ENCODE data around the gene ANKRD10. TPM values are rescaled to one million over a fixed set of nuclear protein-coding genes. Genes with fewer than 3 reads are reported as not detected.
A peak's percentile ranks its signal among the peaks of the same experiment; 100 is the strongest.

The ANKRD10 gene
- total RNA-seq, 3 donors from 2014 or later = 52.4 to 72.4 (median 66.4) TPM

DNA sequence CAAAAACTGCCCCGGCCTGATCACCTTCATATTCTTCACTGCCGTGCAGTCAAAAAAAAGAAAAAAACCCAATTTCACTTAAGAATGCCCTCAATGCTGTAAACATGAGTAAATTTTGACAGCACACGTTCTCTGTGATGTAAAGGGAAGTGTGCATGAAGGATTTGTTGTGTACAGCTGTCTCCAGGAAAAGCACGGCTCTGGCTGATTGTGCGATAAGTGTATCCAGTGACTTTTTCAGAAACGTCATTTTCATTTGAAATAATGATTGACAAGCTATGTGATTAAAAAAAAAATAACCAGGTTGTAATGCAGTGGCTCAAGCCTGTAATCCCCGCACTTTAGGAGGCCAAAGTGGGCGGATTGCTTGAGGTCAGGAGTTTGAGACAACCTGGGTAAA, 39.6 kb downstream of the ANKRD10 start:
- ATAC-seq (no peak), DNase-seq (no peak)
- H3K27me3 Mint-ChIP-seq (ENCODE audit: low read depth) = peaks cover 23% of the 10 kb centered on the region
- H3K4me1 Mint-ChIP-seq (ENCODE audit: low read depth) = peaks cover 8% of the 10 kb centered on the region
- H3K4me3 Mint-ChIP-seq = peak overlapping the region; percentile 76
- H3K9me3 Mint-ChIP-seq = no peaks in the 10 kb centered on the region
- H3K36me3 Mint-ChIP-seq (ENCODE audit: insufficient read depth) = peaks cover 4% of the 10 kb centered on the region

DNA sequence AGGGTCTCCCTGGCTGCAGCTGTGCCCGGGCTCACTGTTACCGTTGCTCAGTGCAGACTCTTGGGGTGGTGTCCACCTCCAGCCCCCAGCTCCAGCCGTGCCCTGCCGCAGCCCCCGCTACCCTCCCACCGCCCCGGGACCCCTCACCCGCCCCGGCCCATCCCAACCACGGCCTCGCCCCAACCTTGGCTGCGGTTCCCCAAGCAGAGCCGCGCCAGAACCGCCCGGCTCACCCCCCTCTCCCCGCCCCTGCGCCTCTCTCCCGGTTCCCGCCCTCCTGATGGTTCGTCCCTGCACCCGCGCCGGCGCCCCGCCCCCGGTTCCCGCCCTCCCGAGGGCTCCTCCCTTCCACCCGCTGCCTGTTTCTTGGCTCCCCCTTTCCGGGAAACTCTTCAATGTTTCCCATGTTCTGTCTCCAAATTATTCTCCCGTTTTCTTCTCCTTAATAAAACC, 40.3 kb downstream of the ANKRD10 start:
- Mint-ChIP-seq H3K4me1 (ENCODE audit: low read depth) (peaks cover 12% of the 10 kb centered on the region), H3K27me3 (ENCODE audit: low read depth) (peaks cover 30% of the 10 kb centered on the region), H3K36me3 (ENCODE audit: insufficient read depth) (peaks cover 4% of the 10 kb centered on the region), H3K9me3 (no peaks in the 10 kb centered on the region), H3K4me3 (peak overlapping the region; percentile 76)
- peak; percentile 88 to 90 for ATAC-seq
- DNase-seq = peak; percentile 41

DNA sequence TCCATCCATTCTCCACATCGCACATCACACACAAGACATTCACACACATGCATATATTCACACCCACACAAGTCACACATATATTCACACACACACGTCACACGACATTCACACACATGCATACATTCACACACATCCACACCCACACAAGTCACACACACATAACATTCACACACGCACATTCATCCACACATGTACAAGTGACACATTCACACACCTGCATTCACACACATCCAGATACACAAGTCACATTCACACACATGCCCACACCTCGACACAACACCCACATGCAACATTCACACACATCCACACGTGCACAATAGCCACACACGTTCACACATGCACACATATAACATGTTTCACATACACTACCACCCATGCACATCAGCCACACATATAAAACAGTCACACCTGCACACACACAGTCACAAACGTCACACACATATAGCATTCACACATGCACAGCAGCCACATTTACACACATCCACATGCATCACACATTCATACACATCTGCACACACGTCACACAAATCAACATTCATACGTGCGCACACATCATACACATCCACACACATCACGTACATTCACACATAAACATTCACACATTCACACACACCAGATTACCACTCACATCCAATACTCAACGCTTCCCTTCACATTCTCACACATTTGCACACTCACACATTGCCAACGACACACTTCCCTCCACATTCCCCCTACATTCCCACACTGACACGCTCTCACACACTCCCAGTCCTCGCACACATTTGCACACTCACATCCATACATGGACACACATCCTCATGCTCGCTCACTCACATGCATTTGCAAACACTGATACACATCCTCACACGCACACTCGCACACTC, 41.0 kb downstream of the ANKRD10 start:
- Mint-ChIP-seq H3K4me1 (ENCODE audit: low read depth) (peaks cover 12% of the 10 kb centered on the region), H3K27me3 (ENCODE audit: low read depth) (peaks cover 37% of the 10 kb centered on the region), H3K9me3 (no peaks in the 10 kb centered on the region), H3K4me3 (no peak overlapping the region), H3K36me3 (ENCODE audit: insufficient read depth) (peaks cover 4% of the 10 kb centered on the region)
- DNase-seq (no peak), ATAC-seq (no peak)

DNA sequence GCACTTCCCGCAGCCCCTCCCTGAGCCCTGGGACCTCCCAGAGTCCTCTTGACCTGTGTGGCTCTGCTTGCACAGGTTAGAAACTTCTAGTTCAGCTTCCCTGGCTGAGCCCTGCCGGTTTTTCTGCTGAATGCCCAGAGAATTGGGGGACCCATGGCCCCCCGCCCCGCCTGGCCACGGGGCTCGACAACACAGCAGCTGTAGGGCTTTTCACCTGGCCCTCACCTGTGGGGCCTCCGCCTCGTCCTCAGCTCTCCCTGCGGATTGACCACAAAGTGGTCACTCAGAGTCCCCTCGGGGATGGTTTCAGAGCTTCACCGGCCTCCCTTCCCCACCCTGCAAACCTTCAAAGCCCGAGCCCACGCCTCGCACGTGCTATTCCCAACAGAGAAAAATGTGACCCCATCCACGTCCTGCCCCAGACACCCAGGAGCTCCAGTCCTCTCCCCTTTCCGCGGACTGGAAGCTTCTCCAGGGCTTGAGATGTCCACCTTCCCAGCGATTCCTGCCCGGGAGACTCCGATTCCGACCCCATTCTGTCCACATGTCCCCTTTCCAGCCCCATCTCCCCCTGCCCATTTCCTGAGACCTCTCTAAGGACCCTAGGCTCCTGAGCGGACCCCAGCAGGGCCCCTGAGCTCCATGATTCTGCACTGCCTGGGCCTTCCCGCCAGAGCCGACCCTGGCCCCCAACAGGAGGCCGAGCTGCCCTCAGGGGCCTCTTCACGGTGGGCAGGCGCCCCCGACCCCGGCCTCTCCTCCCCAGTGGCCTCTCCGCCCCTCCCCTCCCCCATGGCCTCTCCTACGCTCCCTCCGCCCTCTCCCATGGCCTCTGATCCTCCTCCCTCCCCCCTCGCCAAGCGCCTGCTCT, 41.9 kb downstream of the ANKRD10 start:
- H3K27me3 Mint-ChIP-seq (ENCODE audit: low read depth) = peaks cover 43% of the 10 kb centered on the region
- H3K4me3 Mint-ChIP-seq = no peak overlapping the region

DNA sequence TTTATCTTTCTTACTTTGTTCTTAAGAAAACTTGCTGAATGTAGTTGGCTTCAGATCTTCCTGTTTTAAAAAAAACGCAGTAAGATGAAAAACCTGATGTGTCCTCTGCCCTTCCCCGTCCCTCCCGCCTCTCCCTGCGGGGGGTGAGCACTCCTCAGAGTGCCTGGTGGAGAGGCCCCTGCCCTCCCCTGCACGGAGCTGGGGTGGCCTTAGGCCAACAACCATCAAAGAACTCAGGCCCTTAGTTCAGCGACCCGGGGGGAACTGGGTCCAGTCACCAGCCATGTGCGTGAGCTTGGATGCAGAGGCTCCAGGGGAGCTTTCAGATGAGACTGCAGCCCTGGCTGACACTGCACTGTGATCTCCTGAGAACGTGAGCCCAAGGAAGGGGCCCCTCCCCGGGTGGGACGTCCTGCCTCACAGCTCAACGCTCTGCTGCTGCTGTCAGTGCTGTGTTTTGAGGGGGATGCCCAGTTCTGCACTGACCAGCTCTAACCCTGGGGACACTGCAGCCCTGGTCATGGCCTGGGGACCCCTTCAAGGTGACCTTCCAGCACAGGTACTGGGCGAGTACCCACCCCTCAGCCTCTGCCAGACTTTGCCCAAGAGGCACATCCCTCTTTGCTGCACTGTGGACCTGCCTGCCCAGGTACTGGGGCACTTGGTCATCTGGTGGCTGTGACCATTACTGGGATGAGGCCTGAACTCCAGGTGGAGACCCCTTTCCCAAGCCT, 42.7 kb downstream of the ANKRD10 start:
- ATAC-seq (no peak), DNase-seq (no peak)
- Mint-ChIP-seq H3K36me3 (ENCODE audit: insufficient read depth) (peaks cover 2% of the 10 kb centered on the region), H3K9me3 (no peaks in the 10 kb centered on the region), H3K4me1 (ENCODE audit: low read depth) (peaks cover 12% of the 10 kb centered on the region), H3K4me3 (no peak overlapping the region), H3K27me3 (ENCODE audit: low read depth) (peaks cover 48% of the 10 kb centered on the region)

More for the DNA sequence above, 41.9 kb downstream of the ANKRD10 start:
- no peak for DNase-seq
- peaks cover 12% of the 10 kb centered on the region for H3K4me1 Mint-ChIP-seq (ENCODE audit: low read depth)
- H3K36me3 Mint-ChIP-seq (ENCODE audit: insufficient read depth) = peaks cover 2% of the 10 kb centered on the region
- no peak for ATAC-seq
- no peaks in the 10 kb centered on the region for H3K9me3 Mint-ChIP-seq

DNA sequence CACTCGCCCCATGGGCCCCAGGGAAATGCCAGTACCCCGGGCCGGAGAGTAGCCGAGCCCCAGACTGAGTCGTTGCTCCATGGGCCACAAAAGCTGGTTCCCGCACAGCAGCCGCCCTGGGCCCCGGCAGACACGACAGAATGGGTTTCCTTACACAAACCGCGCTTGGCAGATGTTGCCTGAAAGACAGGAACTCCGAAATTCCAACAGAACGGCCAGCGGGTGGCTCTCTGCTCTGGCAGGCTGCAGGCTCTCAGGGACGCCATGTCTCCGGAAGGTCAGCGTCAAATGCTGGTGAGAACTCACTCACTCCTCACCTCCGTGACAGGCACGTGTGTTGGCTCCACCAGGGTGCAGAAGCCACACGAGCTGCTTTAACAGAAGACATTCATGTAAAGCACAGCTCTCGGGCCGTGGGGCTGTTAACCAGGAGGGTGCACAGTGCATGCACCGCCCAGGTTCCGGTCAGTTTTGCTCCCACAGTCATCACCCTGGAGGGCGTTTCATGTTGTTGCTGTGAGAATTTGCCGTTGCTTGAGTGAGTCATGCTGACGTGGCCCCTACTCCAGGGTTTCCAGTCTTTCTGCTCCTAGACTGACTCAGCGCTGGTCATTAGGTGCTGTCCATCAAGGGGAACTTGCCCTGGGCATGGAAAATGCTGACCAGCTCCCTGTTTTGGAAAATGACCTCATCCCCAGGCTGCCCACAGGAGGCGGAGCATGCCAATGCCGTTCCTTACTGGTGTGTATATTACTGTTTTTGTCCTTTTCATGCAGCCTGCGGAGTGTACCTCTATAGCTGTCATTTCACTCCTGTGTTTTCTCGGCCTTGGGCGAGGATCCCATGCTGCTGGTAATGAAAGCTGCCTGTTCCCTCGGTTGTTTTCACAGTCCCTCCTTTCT, 44.8 kb downstream of the ANKRD10 start:
- no peaks in the 10 kb centered on the region for H3K36me3 Mint-ChIP-seq (ENCODE audit: insufficient read depth)
- DNase-seq (no peak), ATAC-seq (peak; percentile 27 to 37)
- H3K9me3 Mint-ChIP-seq = no peaks in the 10 kb centered on the region
- peaks cover 9% of the 10 kb centered on the region for H3K4me1 Mint-ChIP-seq (ENCODE audit: low read depth)
- peaks cover 60% of the 10 kb centered on the region for H3K27me3 Mint-ChIP-seq (ENCODE audit: low read depth)
- H3K4me3 Mint-ChIP-seq = no peak overlapping the region

DNA sequence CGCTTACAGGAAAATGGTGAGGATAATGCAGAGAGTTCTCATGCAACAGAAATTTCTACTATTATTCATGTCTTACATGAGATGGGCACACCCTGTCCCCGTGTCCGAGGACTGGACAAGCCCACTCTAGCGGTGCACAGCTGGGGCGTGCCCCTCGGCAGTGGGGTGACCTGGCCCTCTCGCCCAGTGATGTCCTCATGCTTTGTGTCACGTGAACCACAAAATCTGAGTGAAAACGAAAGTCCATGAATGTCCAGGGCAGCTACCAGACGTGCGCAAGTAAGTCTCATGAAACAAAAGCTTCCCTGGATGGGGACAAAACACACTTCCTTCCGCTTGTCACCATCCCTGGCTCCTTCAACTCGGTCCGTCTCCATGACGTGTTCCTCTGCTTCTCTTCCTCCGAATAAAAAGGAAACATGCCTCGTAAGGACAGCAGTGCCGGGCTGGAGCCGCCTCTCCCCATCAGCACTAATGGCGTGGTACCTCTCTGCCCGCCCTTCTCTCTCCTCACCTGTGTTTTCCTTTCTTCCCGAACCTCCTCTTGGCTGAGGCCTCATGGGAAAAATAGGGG, 45.6 kb downstream of the ANKRD10 start:
- Mint-ChIP-seq H3K9me3 (no peaks in the 10 kb centered on the region), H3K27me3 (ENCODE audit: low read depth) (peaks cover 56% of the 10 kb centered on the region), H3K36me3 (ENCODE audit: insufficient read depth) (no peaks in the 10 kb centered on the region), H3K4me3 (no peak overlapping the region), H3K4me1 (ENCODE audit: low read depth) (peaks cover 5% of the 10 kb centered on the region)
- DNase-seq = no peak
- no peak for ATAC-seq

DNA sequence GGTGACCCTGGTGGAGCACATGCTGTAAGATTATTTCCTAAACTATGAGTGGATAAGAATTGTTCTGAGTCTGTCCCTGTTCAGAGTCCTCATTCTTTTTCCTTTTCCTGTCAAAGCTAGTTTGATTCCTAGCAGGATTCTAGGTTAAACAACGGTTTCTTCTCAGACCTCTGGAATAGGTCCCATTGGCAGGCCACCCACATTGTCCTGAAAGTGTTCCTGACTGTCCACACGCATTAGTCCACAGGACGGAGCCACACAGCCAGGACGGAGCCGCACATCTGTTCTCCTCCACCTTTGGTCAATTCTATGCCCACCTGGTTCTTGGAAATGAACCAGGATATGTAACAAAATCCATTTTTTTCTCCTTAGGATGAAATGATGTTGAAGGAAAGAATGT, 46.1 kb downstream of the ANKRD10 start:
- DNase-seq = no peak
- no peaks in the 10 kb centered on the region for H3K9me3 Mint-ChIP-seq
- H3K4me3 Mint-ChIP-seq = no peak overlapping the region
- H3K36me3 Mint-ChIP-seq (ENCODE audit: insufficient read depth) = no peaks in the 10 kb centered on the region
- ATAC-seq = no peak
- peaks cover 5% of the 10 kb centered on the region for H3K4me1 Mint-ChIP-seq (ENCODE audit: low read depth)
- H3K27me3 Mint-ChIP-seq (ENCODE audit: low read depth) = peaks cover 58% of the 10 kb centered on the region

DNA sequence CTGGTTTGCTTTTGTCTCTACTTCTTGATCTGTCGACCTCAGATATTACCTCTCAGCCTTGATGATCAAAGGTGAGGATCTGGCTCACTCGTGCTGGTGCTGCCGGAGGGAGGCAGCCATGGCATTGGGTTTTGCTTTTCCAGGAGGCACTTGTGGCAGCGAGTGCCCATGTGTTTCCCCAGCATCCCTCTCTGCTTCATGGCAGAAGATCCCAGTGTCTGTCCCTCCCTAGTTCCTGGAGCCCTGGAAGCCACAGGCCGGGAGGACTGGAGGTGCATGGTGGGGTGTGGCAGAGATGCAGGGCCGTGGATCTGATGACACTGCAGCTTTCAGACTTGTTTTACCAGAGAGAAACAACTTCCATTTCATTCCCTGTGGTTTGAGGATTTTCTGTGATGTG, 47.5 kb downstream of the ANKRD10 start:
- ATAC-seq (no peak), DNase-seq (no peak)
- Mint-ChIP-seq H3K9me3 (no peaks in the 10 kb centered on the region), H3K4me1 (ENCODE audit: low read depth) (peaks cover 5% of the 10 kb centered on the region), H3K27me3 (ENCODE audit: low read depth) (peaks cover 58% of the 10 kb centered on the region), H3K36me3 (ENCODE audit: insufficient read depth) (no peaks in the 10 kb centered on the region), H3K4me3 (no peak overlapping the region)

DNA sequence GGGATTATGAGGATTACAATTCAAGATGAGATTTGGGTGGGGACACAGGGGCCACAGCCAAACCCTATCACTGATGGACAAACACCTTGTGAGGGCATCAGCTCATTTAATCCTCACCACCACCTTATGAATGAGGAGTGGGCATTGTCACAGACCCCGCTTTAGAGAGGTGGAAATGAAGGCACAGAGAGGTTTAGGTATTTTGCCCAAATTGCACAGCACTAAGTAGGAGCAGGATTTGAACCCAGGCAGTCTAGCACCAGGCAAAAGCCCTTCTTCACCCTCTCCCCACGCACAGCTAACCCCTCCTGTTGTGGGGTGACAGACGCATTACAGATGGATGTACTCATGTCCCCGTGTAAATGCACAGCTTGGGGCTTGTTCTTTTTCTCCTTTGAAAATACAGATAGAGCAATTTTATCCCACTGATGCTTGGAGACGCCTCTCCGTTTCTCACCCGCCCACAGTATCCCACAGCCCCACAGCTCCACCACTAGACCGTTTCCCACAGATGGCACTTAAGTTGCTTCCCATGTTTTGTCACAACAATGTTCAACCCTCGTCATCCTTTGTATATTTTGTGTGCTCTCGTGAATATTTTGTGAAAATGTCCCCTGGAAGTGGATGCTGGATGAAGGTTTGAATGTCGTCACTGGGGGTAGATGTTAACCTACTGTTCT, 48.2 kb downstream of the ANKRD10 start:
- Mint-ChIP-seq H3K4me3 (no peak overlapping the region), H3K27me3 (ENCODE audit: low read depth) (peaks cover 56% of the 10 kb centered on the region), H3K4me1 (ENCODE audit: low read depth) (peaks cover 5% of the 10 kb centered on the region), H3K36me3 (ENCODE audit: insufficient read depth) (no peaks in the 10 kb centered on the region), H3K9me3 (no peaks in the 10 kb centered on the region)
- DNase-seq (no peak), ATAC-seq (no peak)

DNA sequence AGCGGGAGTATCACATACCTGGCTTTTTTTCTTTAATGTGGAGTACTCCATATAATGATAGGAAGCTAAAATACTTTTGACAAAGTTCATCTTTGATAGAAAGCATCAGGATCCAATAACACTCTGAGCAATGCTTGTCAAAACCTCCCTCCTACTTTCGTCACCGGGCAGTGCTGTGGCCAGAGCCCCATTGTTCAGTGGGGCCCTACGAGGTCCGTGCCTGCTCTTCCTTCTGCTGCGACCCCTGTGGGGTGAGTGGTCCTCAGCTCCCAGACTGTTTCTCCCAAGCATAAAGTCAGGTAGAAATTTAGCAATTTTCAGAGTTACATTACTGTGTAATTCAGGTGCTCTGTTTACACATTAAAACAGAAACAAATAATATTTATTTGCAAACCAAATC, 51.2 kb downstream of the ANKRD10 start:
- no peaks in the 10 kb centered on the region for H3K4me1 Mint-ChIP-seq (ENCODE audit: low read depth)
- no peak for ATAC-seq
- H3K9me3 Mint-ChIP-seq = no peaks in the 10 kb centered on the region
- H3K36me3 Mint-ChIP-seq (ENCODE audit: insufficient read depth) = no peaks in the 10 kb centered on the region
- H3K27me3 Mint-ChIP-seq (ENCODE audit: low read depth) = peaks cover 27% of the 10 kb centered on the region
- H3K4me3 Mint-ChIP-seq = no peak overlapping the region
- no peak for DNase-seq

DNA sequence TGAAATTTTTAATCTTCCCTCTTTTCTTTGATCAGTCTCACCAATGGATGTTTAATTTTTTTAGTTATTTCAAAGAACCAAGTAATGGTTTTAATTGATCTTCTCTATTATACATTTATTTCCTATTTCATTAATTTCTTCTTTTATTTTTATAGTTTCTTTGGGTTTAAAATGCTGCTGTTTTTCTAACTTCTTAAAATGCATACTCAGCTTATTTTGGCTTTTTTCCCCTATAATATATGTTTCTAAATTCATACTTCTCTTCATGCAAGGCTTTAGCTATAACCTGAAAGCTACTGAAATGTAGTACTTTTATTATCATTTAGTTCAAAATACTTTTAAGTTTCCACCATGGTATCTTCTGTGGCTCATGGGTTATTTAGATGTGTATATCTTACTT, 53.9 kb downstream of the ANKRD10 start:
- Mint-ChIP-seq H3K27me3 (ENCODE audit: low read depth) (peaks cover 8% of the 10 kb centered on the region), H3K4me1 (ENCODE audit: low read depth) (peaks cover 10% of the 10 kb centered on the region), H3K4me3 (no peak overlapping the region), H3K36me3 (ENCODE audit: insufficient read depth) (peaks cover 2% of the 10 kb centered on the region), H3K9me3 (peaks cover 6% of the 10 kb centered on the region)
- no peak for DNase-seq
- ATAC-seq = no peak
